Measurements from ENCODE around the gene SCN2A. TPM values are rescaled to one million over a fixed set of nuclear protein-coding genes. Genes with fewer than 3 reads are reported as not detected.
A peak's percentile ranks its signal among the peaks of the same experiment; 100 is the strongest.

The SCN2A gene
- total RNA-seq, 1 donor from 2014 or later = 0.35 TPM

GRCh38 chr2:165294912-165295311 is 55.7 kb downstream of the SCN2A start:
- ATAC-seq (no peak), DNase-seq (no peak)
- no peaks in the 10 kb centered on the region for H3K4me1 ChIP-seq
- no peaks in the 10 kb centered on the region for H3K36me3 ChIP-seq
- H3K27ac ChIP-seq = no peak overlapping the region
- TF ChIP-seq CTCF (IDR thresholded peaks at IDR 0.05) = no peak
- intact Hi-C loops (cut with DNase I) = no loop called here
- no peaks in the 10 kb centered on the region for H3K27me3 ChIP-seq (ENCODE audit: low read depth)
- no peak overlapping the region for H3K4me3 ChIP-seq
- H3K9me3 ChIP-seq = no peaks in the 10 kb centered on the region

DNA sequence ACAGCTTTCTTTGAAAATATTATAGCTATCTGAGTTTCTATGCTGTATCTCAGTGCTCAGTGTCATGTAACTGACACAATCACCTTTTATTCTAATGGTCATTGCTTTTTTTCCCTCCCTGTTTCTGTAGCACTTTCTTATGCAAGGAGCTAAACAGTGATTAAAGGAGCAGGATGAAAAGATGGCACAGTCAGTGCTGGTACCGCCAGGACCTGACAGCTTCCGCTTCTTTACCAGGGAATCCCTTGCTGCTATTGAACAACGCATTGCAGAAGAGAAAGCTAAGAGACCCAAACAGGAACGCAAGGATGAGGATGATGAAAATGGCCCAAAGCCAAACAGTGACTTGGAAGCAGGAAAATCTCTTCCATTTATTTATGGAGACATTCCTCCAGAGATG is 56.4 kb downstream of the SCN2A start:
- Histone ChIP-seq H3K36me3 (no peaks in the 10 kb centered on the region), H3K27me3 (ENCODE audit: low read depth) (no peaks in the 10 kb centered on the region), H3K4me3 (no peak overlapping the region), H3K27ac (no peak overlapping the region), H3K9me3 (no peaks in the 10 kb centered on the region), H3K4me1 (no peaks in the 10 kb centered on the region)
- TF ChIP-seq CTCF (IDR thresholded peaks at IDR 0.05) = no peak
- ATAC-seq (no peak), DNase-seq (no peak)
- intact Hi-C loops (cut with DNase I) = no loop called here

DNA sequence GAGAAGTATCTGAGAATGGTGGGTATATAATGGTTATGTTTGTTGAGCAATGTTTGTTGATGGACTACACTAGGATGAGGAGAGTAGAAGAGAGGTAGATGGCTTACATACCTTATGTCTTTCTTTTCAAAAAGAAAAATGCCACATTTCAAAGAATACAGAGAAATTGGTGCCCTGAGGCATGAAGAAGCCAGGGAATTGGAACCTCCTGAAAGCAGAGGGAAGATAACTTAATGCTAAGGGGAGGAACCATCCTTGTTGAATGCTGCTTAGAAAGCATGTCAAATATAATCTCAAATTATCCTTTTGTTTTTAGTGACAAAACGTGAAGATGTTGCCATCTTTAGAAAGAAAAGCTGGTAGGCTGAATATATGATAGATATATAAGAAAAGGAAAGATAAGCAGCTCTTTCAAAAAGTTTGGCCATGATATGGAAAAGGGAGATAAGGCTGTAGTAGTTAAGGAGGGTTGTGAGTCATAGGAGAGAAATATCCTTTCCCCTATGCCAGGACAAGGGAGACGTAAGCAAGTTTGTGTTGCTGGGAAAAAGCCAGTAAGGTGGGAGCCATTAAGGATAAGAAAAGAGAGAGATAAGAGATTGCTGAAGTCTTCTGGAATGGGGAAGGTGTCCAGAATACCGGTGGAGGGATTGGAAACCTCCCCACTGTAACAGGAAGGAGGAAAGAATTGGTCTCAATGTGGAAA is 66.3 kb downstream of the SCN2A start:
- peak in 1 of 2 donors; percentile 46 for ATAC-seq
- Histone ChIP-seq H3K4me3 (no peak overlapping the region), H3K27me3 (ENCODE audit: low read depth) (no peaks in the 10 kb centered on the region), H3K36me3 (no peaks in the 10 kb centered on the region), H3K9me3 (no peaks in the 10 kb centered on the region), H3K4me1 (no peaks in the 10 kb centered on the region), H3K27ac (no peak overlapping the region)
- intact Hi-C loops (cut with DNase I) = no loop called here
- no peak for DNase-seq
- no peak for TF ChIP-seq CTCF (IDR thresholded peaks at IDR 0.05)

- no peaks in the 10 kb centered on the region for H3K9me3 ChIP-seq
- H3K4me3 ChIP-seq = no peak overlapping the region
- TF ChIP-seq CTCF (IDR thresholded peaks at IDR 0.05) = no peak
- intact Hi-C loops (cut with DNase I) = no loop called here
- no peaks in the 10 kb centered on the region for H3K27me3 ChIP-seq (ENCODE audit: low read depth)
- no peaks in the 10 kb centered on the region for H3K36me3 ChIP-seq
- DNase-seq (no peak), ATAC-seq (no peak)
- no peaks in the 10 kb centered on the region for H3K4me1 ChIP-seq
- H3K27ac ChIP-seq = no peak overlapping the region
These were observed 68.1 kb downstream of the SCN2A start for GRCh38 chr2:165307317-165307716.

GRCh38 chr2:165311949-165312348 is 72.7 kb downstream of the SCN2A start:
- no peak for ATAC-seq
- DNase-seq = no peak
- no peaks in the 10 kb centered on the region for H3K27me3 ChIP-seq (ENCODE audit: low read depth)
- H3K4me3 ChIP-seq = no peak overlapping the region
- no peak for TF ChIP-seq CTCF (IDR thresholded peaks at IDR 0.05)
- intact Hi-C loops (cut with DNase I) = no loop called here
- H3K27ac ChIP-seq = no peak overlapping the region
- H3K36me3 ChIP-seq = no peaks in the 10 kb centered on the region
- H3K4me1 ChIP-seq = no peaks in the 10 kb centered on the region
- no peaks in the 10 kb centered on the region for H3K9me3 ChIP-seq
